Liver (tissue), 3 donors: ENCODE data around the gene TNS4.

Source experiments
- ATF3 ChIP-seq: IDR thresholded peaks from 2 replicates; pipeline ENCODE4 v1.6.1; 2016; ENCODE audit warnings: antibody characterized with exemption
- CTCF ChIP-seq: fragments of 150-350 bp; IDR thresholded peaks from 2 replicates; pipeline ENCODE4 v1.5.1; 2017; ENCODE audit warnings: improper control_type of control experiment, low read depth, low read length; ENCODE audit not compliant: missing input control
- EGR1 ChIP-seq, 2 donors: IDR thresholded peaks; 2 replicates each; pipeline ENCODE4 v1.6.1; 2016 to 2018; ENCODE audit warnings: antibody characterized with exemption in 2 of 2, low read depth in 2 of 2
- FOXA1 ChIP-seq: IDR thresholded peaks from 2 replicates; pipeline ENCODE4 v1.6.1; 2016; ENCODE audit warnings: antibody characterized with exemption
- GABPA ChIP-seq, 2 donors: IDR thresholded peaks in 1 of 2; conservative IDR thresholded peaks in 1 of 2; 2 replicates each; pipeline ENCODE4 v1.6.1; 2016; ENCODE audit warnings: antibody characterized with exemption in 2 of 2, mild to moderate bottlenecking in 1 of 2, moderate library complexity in 1 of 2
- HNF4A ChIP-seq, 2 donors: conservative IDR thresholded peaks; 2 replicates each; pipeline ENCODE4 v1.6.1; 2016; ENCODE audit warnings: antibody characterized with exemption in 2 of 2, mild to moderate bottlenecking in 2 of 2
- JUND ChIP-seq, 2 donors: IDR thresholded peaks; 2 replicates each; pipeline ENCODE4 v1.6.1; 2016; ENCODE audit warnings: antibody characterized with exemption in 2 of 2
- MAX ChIP-seq: IDR thresholded peaks from 2 replicates; pipeline ENCODE4 v1.6.1; 2016; ENCODE audit warnings: antibody characterized with exemption
- RAD21 ChIP-seq, 2 donors: IDR thresholded peaks; 2 replicates each; pipeline ENCODE4 v1.6.1; 2016; ENCODE audit warnings: antibody characterized with exemption in 2 of 2, mild to moderate bottlenecking in 2 of 2
- REST ChIP-seq: IDR thresholded peaks from 2 replicates; pipeline ENCODE4 v1.6.1; 2016; ENCODE audit warnings: antibody characterized with exemption, mild to moderate bottlenecking
- SP1 ChIP-seq: IDR thresholded peaks from 2 replicates; pipeline ENCODE4 v1.6.1; 2018; ENCODE audit warnings: antibody characterized with exemption, mild to moderate bottlenecking
- TAF1 ChIP-seq: conservative IDR thresholded peaks from 2 replicates; pipeline ENCODE4 v1.6.1; 2016; ENCODE audit warnings: antibody characterized with exemption, mild to moderate bottlenecking
- donor health status: healthy.
- donor health status: healthy.

- TF ChIP-seq CTCF: no peak
- TF ChIP-seq SP1: peak; percentile 36
- TF ChIP-seq MAX: no peak
- TF ChIP-seq JUND (IDR thresholded peaks at IDR 0.05): no peak
- no peak for TF ChIP-seq RAD21 (IDR thresholded peaks at IDR 0.05)
- TF ChIP-seq TAF1: no peak
- no peak for TF ChIP-seq REST
- no peak for TF ChIP-seq EGR1 (IDR thresholded peaks at IDR 0.05; ENCODE audit: low read depth in 2 of 2)
- TF ChIP-seq ATF3: no peak
- TF ChIP-seq FOXA1: no peak
- TF ChIP-seq GABPA (IDR thresholded peaks at IDR 0.05 in 1 of 2, conservative IDR thresholded peaks at IDR 0.05 in 1 of 2): no peak
- no peak for TF ChIP-seq HNF4A (conservative IDR thresholded peaks at IDR 0.05)
Observed at GRCh38 chr17:40532520-40533253, 31.3 kb upstream of the TNS4 start.
